ENCODE data around the gene ATXN7L1. TPM values are rescaled to one million over a fixed set of nuclear protein-coding genes. Genes with fewer than 3 reads are reported as not detected.

Gene ATXN7L1
- total RNA-seq (10 to 100 TPM; 13.0 to 13.4 TPM), polyA plus RNA-seq (ENCODE audit: insufficient read length in 6 of 6) (10 to 100 TPM; 13.3 to 15.5 (median 14.4) TPM)
- long read RNA-seq, donor 1, partial matches to known transcripts = 0 of 1 reads
- long read RNA-seq, donor 1, other reads (novel, unspliced or antisense) = 0 of 1 reads
- long read RNA-seq, donor 2 = 0 reads
- long read RNA-seq, donor 3 = 0 reads
- long read RNA-seq, donor 4, partial matches to known transcripts = 0 of 6 reads
- long read RNA-seq, donor 4, other reads (novel, unspliced or antisense) = 4 of 6 reads
- long read RNA-seq, donor 5 = 0 reads
- long read RNA-seq, donor 6, partial matches to known transcripts = 0 of 1 reads
- long read RNA-seq, donor 6, other reads (novel, unspliced or antisense) = 0 of 1 reads
- long read RNA-seq, donor 7, partial matches to known transcripts = 0 of 1 reads
- long read RNA-seq, donor 7, other reads (novel, unspliced or antisense) = 0 of 1 reads
- long read RNA-seq, donor 8, partial matches to known transcripts = 0 of 1 reads
- long read RNA-seq, donor 8, other reads (novel, unspliced or antisense) = 0 of 1 reads
- long read RNA-seq, donor 9 = 0 reads
- long read RNA-seq, donor 10, partial matches to known transcripts = 2 of 4 reads
- long read RNA-seq, donor 10, other reads (novel, unspliced or antisense) = 0 of 4 reads
- long read RNA-seq, donor 11 = 0 reads
- long read RNA-seq, donor 12 = 0 reads

GRCh38 chr7:105876091-105876963 lies at the start of gene ATXN7L1:
Gene ATXN7L1, minus strand, starts transcription at chr7:105876599. Its CDS starts 41 bp downstream, at chr7:105876558.
- intact Hi-C loops (cut with DNase I) = no loop called here
- Histone ChIP-seq H3K4me1 (peaks cover 5 to 23% of the 10 kb centered on the region in 2 donors), H3K9me3 (no peaks in the 10 kb centered on the region), H3K27me3 (peaks cover 0 to 17% of the 10 kb centered on the region in 2 donors), H3K4me3 (peak within 1 kb of the TSS; percentile 66), H3K27ac (peak within 1 kb of the TSS; percentile 76 to 78), H3K36me3 (no peaks in the 10 kb centered on the region)
- peak; percentile 94 to 99 (median 97) for DNase-seq
- ATAC-seq = peak; percentile 99
- peak; percentile 41 to 58 for TF ChIP-seq CTCF (IDR thresholded peaks at IDR 0.05)

- ATAC-seq = no peak
- intact Hi-C loops (cut with DNase I) = no loop called here
Measured at GRCh38 chr7:105926131-105926530, 49.7 kb upstream of the ATXN7L1 start.

GRCh38 chr7:105924945-105925344 lies 48.5 kb upstream of the ATXN7L1 start:
- Histone ChIP-seq H3K27ac (no peak overlapping the region), H3K4me3 (no peak overlapping the region), H3K4me1 (no peaks in the 10 kb centered on the region), H3K36me3 (no peaks in the 10 kb centered on the region), H3K9me3 (peaks cover 0 to 6% of the 10 kb centered on the region in 2 donors), H3K27me3 (no peaks in the 10 kb centered on the region)
- DNase-seq (no peak), ATAC-seq (no peak)
- intact Hi-C loops (cut with DNase I) = no loop called here
- no peak for TF ChIP-seq CTCF (IDR thresholded peaks at IDR 0.05)

More at GRCh38 chr7:105926131-105926530, 49.7 kb upstream of the ATXN7L1 start:
- DNase-seq = no peak
- Histone ChIP-seq H3K4me1 (no peaks in the 10 kb centered on the region), H3K9me3 (peaks cover 0 to 6% of the 10 kb centered on the region in 2 donors), H3K27ac (no peak overlapping the region), H3K27me3 (no peaks in the 10 kb centered on the region), H3K36me3 (no peaks in the 10 kb centered on the region), H3K4me3 (no peak overlapping the region)
- TF ChIP-seq CTCF (IDR thresholded peaks at IDR 0.05) = no peak

- ATAC-seq = no peak
- intact Hi-C loops (cut with DNase I) = no loop called here
- DNase-seq = no peak
- Histone ChIP-seq H3K27me3 (no peaks in the 10 kb centered on the region), H3K36me3 (no peaks in the 10 kb centered on the region), H3K4me3 (no peak overlapping the region), H3K9me3 (peaks cover 0 to 6% of the 10 kb centered on the region in 2 donors), H3K27ac (no peak overlapping the region), H3K4me1 (no peaks in the 10 kb centered on the region)
- TF ChIP-seq CTCF (IDR thresholded peaks at IDR 0.05) = no peak
Measured at GRCh38 chr7:105920766-105921165, 44.4 kb upstream of the ATXN7L1 start.

Measured in left lung (tissue), 14 donors.